HepG2 (cell line): ENCODE data around the gene TANGO6. TPM values are rescaled to one million over a fixed set of nuclear protein-coding genes. Genes with fewer than 3 reads are reported as not detected.

Experiments
- CEBPB ChIP-seq: IDR thresholded peaks from 2 replicates; pipeline ENCODE4 v1.6.1; 2011; ENCODE audit warnings: low read depth, low read length, improper control_type of control experiment, borderline replicate concordance
- ESRRA ChIP-seq: sonication (generic); formaldehyde crosslinking; IDR thresholded peaks from 2 replicates; pipeline ENCODE4 v1.5.1; 2020; ENCODE audit warnings: mild to moderate bottlenecking, low read depth, missing genetic modification reagents
- GZF1 ChIP-seq: sonication (generic); formaldehyde crosslinking; IDR thresholded peaks from 2 replicates; pipeline ENCODE4 v1.5.1; 2020; ENCODE audit warnings: mild to moderate bottlenecking, missing genetic modification reagents
- HMG20B ChIP-seq: conservative IDR thresholded peaks from 2 replicates; pipeline ENCODE4 v1.6.1; 2016; ENCODE audit warnings: missing genetic modification reagents, missing compliant biosample characterization
- JUND ChIP-seq: sonication (generic); formaldehyde crosslinking; IDR thresholded peaks from 2 replicates; pipeline ENCODE4 v1.8.0; 2022; ENCODE audit warnings: mild to moderate bottlenecking, missing genetic modification reagents
- KDM4B ChIP-seq: sonication (generic); formaldehyde crosslinking; IDR thresholded peaks from 2 replicates; pipeline ENCODE4 v1.4.0; 2020; ENCODE audit warnings: missing genetic modification reagents
- MYC ChIP-seq: sonication (generic); formaldehyde crosslinking; IDR thresholded peaks from 2 replicates; pipeline ENCODE4 v1.9.0; 2021; ENCODE audit warnings: missing genetic modification reagents, borderline replicate concordance
- NFATC3 ChIP-seq: sonication (generic); formaldehyde crosslinking; IDR thresholded peaks from 2 replicates; pipeline ENCODE4 v1.5.1; 2020; ENCODE audit warnings: mild to moderate bottlenecking, missing genetic modification reagents
- NFIB ChIP-seq: sonication (generic); formaldehyde crosslinking; IDR thresholded peaks from 2 replicates; pipeline ENCODE4 v1.9.0; 2021; ENCODE audit warnings: missing genetic modification reagents, mild to moderate bottlenecking, borderline replicate concordance
- NR2F1 ChIP-seq, 2 experiments: fragments of 450-650 bp in 1 of 2; formaldehyde crosslinking in 1 of 2; IDR thresholded peaks; 2 replicates each; pipeline versions ENCODE4 v1.5.0 to v1.6.1; 2016 to 2020; ENCODE audit warnings: mild to moderate bottlenecking in 1 of 2, missing compliant biosample characterization in 1 of 2, missing genetic modification reagents in 1 of 2, moderate library complexity in 1 of 2
- RNF219 ChIP-seq: sonication (generic); formaldehyde crosslinking; IDR thresholded peaks from 2 replicates; pipeline ENCODE4 v1.5.0; 2020; ENCODE audit warnings: mild to moderate bottlenecking, missing genetic modification reagents
- RXRB ChIP-seq: IDR thresholded peaks from 2 replicates; pipeline ENCODE4 v1.6.1; 2016; ENCODE audit warnings: borderline replicate concordance, missing genetic modification reagents, missing compliant biosample characterization
- SAP130 ChIP-seq: IDR thresholded peaks from 2 replicates; pipeline ENCODE4 v1.6.1; 2016; ENCODE audit warnings: low read depth
- SP5 ChIP-seq: IDR thresholded peaks from 2 replicates; pipeline ENCODE4 v1.6.1; 2016; ENCODE audit warnings: low read depth, borderline replicate concordance
- SRSF9 ChIP-seq: fragments of 200-400 bp; formaldehyde crosslinking; IDR thresholded peaks from 2 replicates; pipeline ENCODE4 v1.6.1; 2018; ENCODE audit warnings: borderline replicate concordance, mild to moderate bottlenecking, low read depth, low read length; ENCODE audit not compliant: insufficient read depth, poor library complexity, severe bottlenecking
- TFDP2 ChIP-seq: sonication (generic); formaldehyde crosslinking; IDR thresholded peaks from 2 replicates; pipeline ENCODE4 v1.4.0; 2020; ENCODE audit warnings: missing genetic modification reagents
- XRCC5 ChIP-seq: fragments of 200-400 bp; formaldehyde crosslinking; optimal IDR thresholded peaks from 2 replicates; pipeline ENCODE3; 2017; ENCODE audit warnings: mild to moderate bottlenecking, low read length
- ZHX2 ChIP-seq, 2 experiments: sonication (generic) in 1 of 2; formaldehyde crosslinking in 1 of 2; IDR thresholded peaks; 2 replicates each; pipeline versions ENCODE4 v1.6.1 to v1.9.0; 2014 to 2022; ENCODE audit warnings: antibody characterized with exemption in 1 of 2, borderline replicate concordance in 1 of 2, inconsistent platforms in 1 of 2, low read depth in 1 of 2, missing genetic modification reagents in 1 of 2
- ZNF460 ChIP-seq: sonication (generic); formaldehyde crosslinking; IDR thresholded peaks from 2 replicates; pipeline ENCODE4 v1.5.1; 2020; ENCODE audit warnings: missing genetic modification reagents, mild to moderate bottlenecking, borderline replicate concordance
- ZNF605 ChIP-seq: sonication (generic); formaldehyde crosslinking; IDR thresholded peaks from 2 replicates; pipeline ENCODE4 v1.8.0; 2022; ENCODE audit warnings: mild to moderate bottlenecking, missing genetic modification reagents
- ZNF746 ChIP-seq: sonication (generic); formaldehyde crosslinking; IDR thresholded peaks from 2 replicates; pipeline ENCODE4 v1.8.0; 2022; ENCODE audit warnings: mild to moderate bottlenecking, missing genetic modification reagents
- ZNF790 ChIP-seq: sonication (generic); formaldehyde crosslinking; IDR thresholded peaks from 2 replicates; pipeline ENCODE4 v1.8.0; 2022; ENCODE audit warnings: missing genetic modification reagents, mild to moderate bottlenecking, borderline replicate concordance
- polyA plus RNA-seq, 8 experiments: library from polyadenylated mRNA; depleted of rRNA in 3 of 8; stranded (reverse) in 7 of 8; unstranded in 1 of 8; fragments of >200 nt; fragmentation: Illumina TruSeq in 4 of 8; extraction: Trizol in 4 of 8; gene quantifications; 2 replicates each; pipeline versions ENCODE4 v1.2.1 to v1.2.3, GENCODE V29; 2011 to 2016; ENCODE audit warnings: low read depth in 4 of 8, missing spikeins in 1 of 8, mixed read lengths in 1 of 8; ENCODE audit not compliant: insufficient read depth in 1 of 8
- total RNA-seq, 5 experiments: library from RNA; depleted of rRNA; stranded (reverse); fragments of >200 nt; fragmentation: Illumina TruSeq; extraction: Trizol; gene quantifications; 2 replicates each; pipeline ENCODE4 v1.2.3, GENCODE V29; 2016; ENCODE audit warnings: low read depth in 1 of 5

The TANGO6 gene
- total and polyA plus RNA-seq, 2 of the 13 experiments (the other 11 are each of a cell fraction or from before 2014, with no cell fraction given), result 7.2 to 13.3 TPM

- TF ChIP-seq ZHX2 (IDR thresholded peaks at IDR 0.05; ENCODE audit: low read depth) (no peak), ZHX2 (CRISPR knock-in tag; IDR thresholded peaks at IDR 0.05; ENCODE audit: borderline replicate concordance) (no peak), NFATC3 (CRISPR knock-in tag) (no peak), NR2F1 (CRISPR knock-in tag; IDR thresholded peaks at IDR 0.05) (peak; percentile 15 to 48; a peak in 2 of 4 replicates), HMG20B (no peak), ESRRA (CRISPR knock-in tag) (no peak), TFDP2 (CRISPR knock-in tag) (no peak), KDM4B (CRISPR knock-in tag) (no peak), ZNF460 (0 out of 2 replicates have a peak, but pooled peaks have one; percentile 8), NFIB (no peak), XRCC5 (peak; percentile 74), ZNF790 (CRISPR knock-in tag) (no peak), JUND (CRISPR knock-in tag) (peak; percentile 93), SAP130 (CRISPR knock-in tag) (peak; percentile 83), RXRB (CRISPR knock-in tag) (peak; percentile 64; the same call in 1 of the 2 replicates), SP5 (peak; percentile 36; the same call in 1 of the 2 replicates), ZNF605 (CRISPR knock-in tag) (no peak), ZNF746 (CRISPR knock-in tag) (no peak), GZF1 (CRISPR knock-in tag) (no peak), CEBPB (no peak), SRSF9 (no peak), RNF219 (CRISPR knock-in tag) (no peak), MYC (CRISPR knock-in tag) (no peak; the same call in 1 of the 2 replicates)
These were observed 188.6 kb downstream of the TANGO6 start (continued) for GRCh38 chr16:69031877-69032301.
